ENCODE measurements around the gene AMMECR1.
"Not testable (repeated sequence)": the region's sequence is repeated elsewhere in the genome, so short reads cannot be mapped to it uniquely, and the experiment has no call there.

The AMMECR1 gene

DNA sequence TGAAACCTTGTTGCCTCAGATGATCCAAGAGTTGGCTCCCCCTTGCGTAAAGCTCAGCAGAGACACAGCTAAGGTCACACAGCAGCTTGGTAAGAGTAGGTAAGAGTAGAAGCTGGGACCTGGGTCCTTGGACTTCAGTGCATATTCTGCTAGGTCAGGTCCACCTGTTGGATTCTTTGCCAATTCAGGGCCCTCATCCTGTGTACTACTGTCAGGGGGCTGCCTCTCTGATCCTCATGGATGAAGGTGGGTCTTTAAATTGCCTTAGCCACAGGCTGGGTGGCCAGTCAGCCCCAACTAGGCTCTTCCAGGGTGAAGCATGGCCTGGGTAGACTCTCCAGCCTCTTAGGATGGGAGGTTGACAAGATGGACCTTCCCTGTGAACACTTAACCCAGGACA is 155.8 kb downstream of the AMMECR1 start:
- no peak for DNase-seq

- DNase-seq, result no peak
These were observed 156.6 kb downstream of the AMMECR1 start for GRCh38 chrX:110161361-110161686.

GRCh38 chrX:110159865-110160264 is 158.0 kb downstream of the AMMECR1 start:
- DNase-seq, result no peak

DNA sequence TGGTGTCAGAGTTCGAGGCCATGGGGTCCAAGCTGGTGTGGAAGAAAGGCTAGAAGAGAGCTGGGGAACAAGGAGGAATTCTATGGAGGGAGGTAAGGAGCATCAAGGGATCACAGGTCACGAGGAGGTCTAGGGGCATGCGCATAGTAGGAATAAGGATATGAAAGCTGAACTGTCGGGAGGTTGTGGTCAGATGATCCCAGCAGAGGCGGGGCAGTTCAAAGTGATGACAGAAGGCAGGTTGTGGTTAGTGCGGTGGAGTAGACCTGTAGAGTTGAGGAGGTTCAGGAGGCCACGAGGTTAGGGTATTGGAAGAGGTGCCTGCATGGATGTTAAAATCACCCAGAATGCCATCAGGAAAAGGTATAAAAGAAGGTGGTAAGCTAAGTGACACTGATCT is 158.7 kb downstream of the AMMECR1 start:
- DNase-seq, result no peak

DNA sequence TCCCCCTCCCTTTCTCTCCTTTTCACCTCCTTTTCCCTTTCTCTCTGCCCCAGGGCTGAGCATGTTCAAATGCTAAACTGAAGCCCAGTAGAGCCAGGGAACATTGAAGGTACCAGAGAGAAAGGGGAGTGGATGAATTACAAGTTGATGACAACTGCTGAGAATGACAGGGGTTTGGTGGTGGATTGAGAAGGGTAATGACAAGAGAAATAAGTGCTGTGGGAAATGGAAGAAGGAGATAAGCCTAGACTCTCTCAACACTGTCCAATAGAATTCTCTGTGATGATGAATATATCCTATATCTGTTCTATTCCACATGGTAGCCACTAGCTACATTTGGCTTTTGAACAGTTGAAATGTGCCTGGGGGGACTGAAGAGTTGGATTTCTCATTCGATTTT is 160.4 kb downstream of the AMMECR1 start:
- no peak for DNase-seq

GRCh38 chrX:110156167-110156754 is 161.6 kb downstream of the AMMECR1 start:
- DNase-seq, result no peak

GRCh38 chrX:110155759-110156158 is 162.1 kb downstream of the AMMECR1 start:
- DNase-seq, result no peak

DNA sequence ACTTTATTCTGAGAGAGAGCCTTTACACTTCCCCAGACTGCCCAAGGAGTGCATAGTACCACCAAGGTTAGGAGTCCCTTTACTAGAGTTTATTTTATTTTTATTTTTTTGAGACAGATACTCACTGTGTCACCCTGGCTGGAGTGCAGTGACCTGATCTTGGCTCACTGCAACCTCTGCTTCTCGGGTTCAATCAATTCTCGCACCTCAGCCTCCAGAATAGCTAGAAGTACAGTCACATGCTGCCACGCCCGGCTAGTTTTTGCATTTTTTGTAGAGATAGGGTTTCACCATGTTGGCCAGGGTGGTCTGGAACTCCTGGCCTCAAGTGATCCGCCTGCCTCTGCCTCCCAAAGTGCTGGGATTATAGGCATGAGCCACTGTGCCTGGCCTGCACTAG is 163.6 kb downstream of the AMMECR1 start:
- DNase-seq, result not testable (repeated sequence)

- DNase-seq, result no peak
These were observed 164.0 kb downstream of the AMMECR1 start for GRCh38 chrX:110153896-110154295.

DNA sequence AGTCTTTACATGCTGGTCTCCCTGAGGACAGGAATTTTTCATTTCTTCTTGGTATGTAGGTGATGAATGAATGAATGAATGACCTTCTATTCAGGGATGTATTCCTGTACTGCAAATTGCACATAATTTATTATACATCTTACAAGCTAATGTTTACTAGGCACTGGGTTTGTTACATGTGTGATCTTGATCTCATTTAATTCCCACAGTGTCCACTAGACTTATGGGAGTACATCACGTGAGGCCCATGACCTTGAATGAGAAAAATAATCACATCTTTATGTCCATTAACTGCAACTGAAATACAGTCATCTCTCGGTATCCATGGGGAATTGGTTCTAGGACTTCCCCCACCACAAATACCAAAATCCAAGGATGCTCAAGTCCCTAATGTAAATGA is 164.6 kb downstream of the AMMECR1 start:
- DNase-seq, result no peak

GRCh38 chrX:110146521-110146920 is 171.4 kb downstream of the AMMECR1 start:
- no peak for DNase-seq

DNA sequence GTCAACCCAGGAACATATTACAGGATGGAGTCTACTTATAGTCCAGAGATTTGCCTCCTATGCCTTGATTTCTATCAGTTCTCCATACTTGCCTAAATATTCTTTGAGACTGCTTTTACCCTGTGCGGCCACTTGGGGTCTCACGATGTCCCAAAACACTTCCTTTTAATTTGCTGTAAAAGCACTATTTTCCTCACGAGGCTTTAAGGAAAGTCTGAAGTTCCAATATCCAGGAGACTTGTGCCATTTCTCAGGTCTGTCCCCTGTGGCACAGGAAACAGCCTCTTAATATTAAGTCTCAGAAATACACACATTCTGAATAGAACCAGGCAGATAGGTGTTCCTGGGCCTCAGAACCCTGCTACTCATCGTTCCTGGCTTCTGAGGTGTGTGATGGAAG is 172.0 kb downstream of the AMMECR1 start:
- no peak for DNase-seq

DNA sequence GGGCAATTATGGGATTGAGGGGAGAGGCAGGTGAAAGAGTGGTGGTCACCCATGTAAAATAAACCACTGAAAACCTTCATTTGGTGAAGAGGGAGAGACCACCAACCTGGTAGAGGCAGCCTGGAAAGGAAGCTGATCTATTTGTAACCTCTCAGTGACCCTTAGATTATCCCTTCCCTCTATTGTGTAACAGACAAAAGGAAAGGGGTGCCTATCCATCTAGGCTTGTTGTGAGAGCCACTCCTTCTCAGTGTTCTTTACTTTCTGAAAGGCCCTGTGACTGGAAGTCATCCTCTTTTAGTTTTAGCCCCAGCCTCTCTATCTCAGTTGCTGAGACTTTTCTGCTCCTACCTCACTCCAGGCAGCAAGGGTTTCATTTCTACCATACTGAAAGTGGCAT is 172.6 kb downstream of the AMMECR1 start:
- DNase-seq, result no peak

Measured in DMS79 (cell line).